BLaER1 treated with 17β-estradiol and CSF1 and Interleukin-3, amounts not matched to agents 10 nM and 100 nM (cell line): ENCODE measurements around the gene CSF2.

Experiments used
- H3K27ac ChIP-seq, 11 experiments: shearing (Covaris generic); formaldehyde crosslinking; 2 replicates each; pipeline ENCODE4 v1.8.1; 2022
- H3K27me3 ChIP-seq, 11 experiments: shearing (Covaris generic); formaldehyde crosslinking; 2 replicates each; pipeline ENCODE4 v1.8.1; 2022
- H3K36me3 ChIP-seq, 11 experiments: shearing (Covaris generic); formaldehyde crosslinking; 2 replicates each; pipeline ENCODE4 v1.8.1; 2022
- H3K4me1 ChIP-seq, 10 experiments: shearing (Covaris generic); formaldehyde crosslinking; 2 replicates each; pipeline ENCODE4 v1.8.1; 2022
- H3K4me2 ChIP-seq, 11 experiments: shearing (Covaris generic); formaldehyde crosslinking; 2 replicates each; pipeline ENCODE4 v1.8.1; 2022
- H3K4me3 ChIP-seq, 10 experiments: shearing (Covaris generic); formaldehyde crosslinking; 2 replicates each; pipeline ENCODE4 v1.8.1; 2022
- H3K9ac ChIP-seq, 11 experiments: shearing (Covaris generic); formaldehyde crosslinking; 2 replicates each; pipeline ENCODE4 v1.8.1; 2022
- H3K9me3 ChIP-seq, 11 experiments: shearing (Covaris generic); formaldehyde crosslinking; replicated peaks in 1 of 11; 2 replicates each; pipeline ENCODE4 v1.8.1; 2022
- H4K20me1 ChIP-seq, 11 experiments: shearing (Covaris generic); formaldehyde crosslinking; 2 replicates each; pipeline ENCODE4 v1.8.1; 2022
- Cebpa-rat ChIP-seq, 11 experiments: shearing (Covaris generic); IDR thresholded peaks; 2 replicates each; pipeline ENCODE4 v1.8.1; 2022

CSF2 gene

GRCh38 chr5:132053483-132053882 lies 20.1 kb upstream of the CSF2 start:
- no peaks in the 10 kb centered on the region for H3K9me3 ChIP-seq
- H3K4me1 ChIP-seq: peaks cover 19 to 30% (median 28%) of the 10 kb centered on the region in 10 experiments
- H3K9ac ChIP-seq: no peak overlapping the region
- peaks cover 0 to 13% (median 0%) of the 10 kb centered on the region in 11 experiments; a peak in 1 of 22 replicates for H3K27me3 ChIP-seq
- no peak overlapping the region for H3K4me2 ChIP-seq
- no peak for TF ChIP-seq Cebpa-rat (IDR thresholded peaks at IDR 0.05)
- H3K4me3 ChIP-seq: no peak overlapping the region
- H3K27ac ChIP-seq: no peak overlapping the region
- H3K36me3 ChIP-seq: no peaks in the 10 kb centered on the region
- no peaks in the 10 kb centered on the region; a peak in 1 of 22 replicates for H4K20me1 ChIP-seq

- Histone ChIP-seq H3K9me3 (no peaks in the 10 kb centered on the region), H3K36me3 (no peaks in the 10 kb centered on the region), H3K9ac (no peak overlapping the region), H3K27me3 (peaks cover 0 to 14% (median 0%) of the 10 kb centered on the region in 11 experiments; a peak in 1 of 22 replicates), H3K4me2 (no peak overlapping the region), H3K4me3 (no peak overlapping the region), H4K20me1 (no peaks in the 10 kb centered on the region; a peak in 1 of 22 replicates), H3K4me1 (peaks cover 19 to 37% (median 32%) of the 10 kb centered on the region in 10 experiments), H3K27ac (no peak overlapping the region)
- TF ChIP-seq Cebpa-rat (IDR thresholded peaks at IDR 0.05): no peak
Measured at GRCh38 chr5:132054031-132054696, 19.4 kb upstream of the CSF2 start.

- Histone ChIP-seq H3K4me2 (peak overlapping the region in 1 of 11 experiments; percentile 81; a peak in 1 of 22 replicates), H3K27me3 (peaks cover 0 to 19% (median 0%) of the 10 kb centered on the region in 11 experiments; a peak in 1 of 22 replicates), H3K27ac (no peak overlapping the region), H3K4me1 (peaks cover 22 to 44% (median 39%) of the 10 kb centered on the region in 10 experiments), H3K36me3 (no peaks in the 10 kb centered on the region), H3K9ac (no peak overlapping the region), H4K20me1 (no peaks in the 10 kb centered on the region; a peak in 1 of 22 replicates), H3K4me3 (no peak overlapping the region), H3K9me3 (no peaks in the 10 kb centered on the region)
- no peak for TF ChIP-seq Cebpa-rat (IDR thresholded peaks at IDR 0.05)
Measured at GRCh38 chr5:132054697-132055440, 18.7 kb upstream of the CSF2 start.

- H3K27ac ChIP-seq: no peak overlapping the region
- H3K27me3 ChIP-seq: peaks cover 0 to 25% (median 0%) of the 10 kb centered on the region in 11 experiments; a peak in 1 of 22 replicates
- no peak overlapping the region for H3K4me3 ChIP-seq
- H3K36me3 ChIP-seq: no peaks in the 10 kb centered on the region
- peak overlapping the region in 8 of 11 experiments; percentile 66 to 83 (median 76); a peak in 16 of 22 replicates for H3K4me2 ChIP-seq
- TF ChIP-seq Cebpa-rat (IDR thresholded peaks at IDR 0.05): no peak
- H3K9ac ChIP-seq: no peak overlapping the region
- H3K9me3 ChIP-seq: no peaks in the 10 kb centered on the region
- no peaks in the 10 kb centered on the region; a peak in 1 of 22 replicates for H4K20me1 ChIP-seq
- H3K4me1 ChIP-seq: peaks cover 22 to 49% (median 40%) of the 10 kb centered on the region in 10 experiments
Measured at GRCh38 chr5:132055441-132055807, 18.2 kb upstream of the CSF2 start.

GRCh38 chr5:132055808-132056609 lies 17.6 kb upstream of the CSF2 start:
- Histone ChIP-seq H3K4me2 (peak overlapping the region; percentile 21 to 83 (median 68); a peak in 19 of 22 replicates), H3K36me3 (no peaks in the 10 kb centered on the region), H3K27ac (peak overlapping the region in 4 of 11 experiments; percentile 29 to 87 (median 33); a peak in 5 of 22 replicates), H4K20me1 (no peaks in the 10 kb centered on the region; a peak in 1 of 22 replicates), H3K4me1 (peaks cover 20 to 55% (median 46%) of the 10 kb centered on the region in 10 experiments), H3K4me3 (no peak overlapping the region), H3K27me3 (peaks cover 0 to 30% (median 0%) of the 10 kb centered on the region in 11 experiments; a peak in 2 of 22 replicates), H3K9ac (peak overlapping the region in 2 of 11 experiments; percentile 14 to 40; a peak in 1 of 22 replicates), H3K9me3 (no peaks in the 10 kb centered on the region)
- TF ChIP-seq Cebpa-rat (IDR thresholded peaks at IDR 0.05): no peak

GRCh38 chr5:132056610-132057497 lies 16.7 kb upstream of the CSF2 start:
- Histone ChIP-seq H3K4me1 (peaks cover 20 to 61% (median 49%) of the 10 kb centered on the region in 10 experiments), H3K9ac (no peak overlapping the region), H3K36me3 (no peaks in the 10 kb centered on the region), H4K20me1 (no peaks in the 10 kb centered on the region; a peak in 1 of 22 replicates), H3K9me3 (no peaks in the 10 kb centered on the region), H3K27me3 (peaks cover 0 to 35% (median 0%) of the 10 kb centered on the region in 11 experiments; a peak in 2 of 22 replicates), H3K4me2 (peak overlapping the region; percentile 21 to 83 (median 68); a peak in 18 of 22 replicates), H3K4me3 (no peak overlapping the region), H3K27ac (peak overlapping the region in 4 of 11 experiments; percentile 6 to 87 (median 30); a peak in 5 of 22 replicates)
- no peak for TF ChIP-seq Cebpa-rat (IDR thresholded peaks at IDR 0.05)

GRCh38 chr5:132057498-132058255 lies 15.9 kb upstream of the CSF2 start:
- no peak overlapping the region for H3K4me3 ChIP-seq
- no peaks in the 10 kb centered on the region; a peak in 1 of 22 replicates for H4K20me1 ChIP-seq
- no peak overlapping the region for H3K9ac ChIP-seq
- peak overlapping the region in 3 of 11 experiments; percentile 6 to 87 (median 43); a peak in 4 of 22 replicates for H3K27ac ChIP-seq
- H3K4me2 ChIP-seq: peak overlapping the region in 6 of 11 experiments; percentile 66 to 83 (median 80); a peak in 9 of 22 replicates
- no peaks in the 10 kb centered on the region for H3K36me3 ChIP-seq
- TF ChIP-seq Cebpa-rat (IDR thresholded peaks at IDR 0.05): no peak
- H3K27me3 ChIP-seq: peaks cover 0 to 35% (median 0%) of the 10 kb centered on the region in 11 experiments; a peak in 2 of 22 replicates
- H3K4me1 ChIP-seq: peaks cover 20 to 62% (median 49%) of the 10 kb centered on the region in 10 experiments
- no peaks in the 10 kb centered on the region for H3K9me3 ChIP-seq
